Lung (tissue), 12 donors: ENCODE results near the gene PFDN2. TPM values are rescaled to one million over a fixed set of nuclear protein-coding genes. Genes with fewer than 3 reads are reported as not detected.

ENCODE experiments used
- ATAC-seq: fragments of 200-7000 bp; cut with Tn5 transposase; one replicate; pipeline ENCODE4 v1.9.1; 2020; ENCODE audit warnings: moderate number of reproducible peaks; ENCODE audit not compliant: insufficient read depth, low FRiP score
- DNase-seq, 3 donors: peaks; one replicate each; pipeline ENCODE4 v3.0.0-alpha.2; 2013 to 2017
- H3K27ac ChIP-seq, 2 donors: one replicate each; pipeline ENCODE4 v1.5.1; 2013; ENCODE audit warnings: mild to moderate bottlenecking in 2 of 2, moderate library complexity in 2 of 2, control low read depth in 1 of 2, inconsistent platforms in 1 of 2, low read depth in 1 of 2, low read length in 1 of 2
- H3K27me3 ChIP-seq, 3 donors: one replicate each; pipeline ENCODE4 v1.5.1; 2013; ENCODE audit warnings: low read length in 2 of 3; ENCODE audit not compliant: control insufficient read depth in 3 of 3, insufficient read depth in 3 of 3
- H3K36me3 ChIP-seq, 4 donors: one replicate each; pipeline ENCODE4 v1.5.1; 2013; ENCODE audit warnings: low read length in 4 of 4, mild to moderate bottlenecking in 1 of 4, moderate library complexity in 1 of 4; ENCODE audit not compliant: control insufficient read depth in 4 of 4, insufficient read depth in 4 of 4
- H3K4me1 ChIP-seq, 5 donors: one replicate each; pipeline ENCODE4 v1.5.1; 2013; ENCODE audit warnings: low read length in 5 of 5, mild to moderate bottlenecking in 2 of 5, moderate library complexity in 1 of 5; ENCODE audit not compliant: control insufficient read depth in 5 of 5, insufficient read depth in 5 of 5
- H3K4me3 ChIP-seq: one replicate; pipeline ENCODE4 v1.5.1; 2013; ENCODE audit warnings: mild to moderate bottlenecking, control low read depth, moderate library complexity
- H3K9ac ChIP-seq, 2 donors: one replicate each; pipeline ENCODE4 v1.5.1; 2013; ENCODE audit warnings: low read length in 2 of 2, control low read depth in 1 of 2; ENCODE audit not compliant: insufficient read depth in 1 of 2
- H3K9me3 ChIP-seq, 4 donors: one replicate each; pipeline ENCODE4 v1.5.1; 2013; ENCODE audit warnings: low read length in 3 of 4, mild to moderate bottlenecking in 1 of 4, moderate library complexity in 1 of 4; ENCODE audit not compliant: control insufficient read depth in 4 of 4, insufficient read depth in 3 of 4
- WGBS, 2 donors: extraction: QIAGEN DNeasy Blood & Tissue Kit; methylation state at CpG; one replicate each; pipeline ENCODE4 v1.1.7; 2013; 5-methylcytosine and 5-hydroxymethylcytosine counted together
- polyA plus RNA-seq, 2 donors: library from polyadenylated mRNA; stranded (reverse); fragments of 200-250 nt; gene quantifications; one replicate each; pipeline ENCODE4 v1.2.1, GENCODE V29; 2013
- total RNA-seq, 2 donors: library from RNA; depleted of rRNA in 1 of 2; stranded (reverse); fragments of >200 nt in 1 of 2; gene quantifications; one replicate each; pipeline ENCODE4 v1.2.1, GENCODE V29; 2014 to 2021
- TF ChIP-seq, protein P1 (sequence below): IDR thresholded peaks from 2 replicates; pipeline ENCODE4 v1.5.1; 2012; ENCODE audit warnings: mild to moderate bottlenecking; ENCODE audit errors: control extremely low read depth, extremely low read depth
- donor health status: control.
- donor health status: control.
- donor health status: Bipolar disorder and iron deficiency.
- donor health status: healthy.
- donor health status: DM: yes; HTN: yes; CAD: no.

Gene PFDN2
- total and polyA plus RNA-seq, 4 donors = 21.5 to 324 (median 93.5) TPM

DNA sequence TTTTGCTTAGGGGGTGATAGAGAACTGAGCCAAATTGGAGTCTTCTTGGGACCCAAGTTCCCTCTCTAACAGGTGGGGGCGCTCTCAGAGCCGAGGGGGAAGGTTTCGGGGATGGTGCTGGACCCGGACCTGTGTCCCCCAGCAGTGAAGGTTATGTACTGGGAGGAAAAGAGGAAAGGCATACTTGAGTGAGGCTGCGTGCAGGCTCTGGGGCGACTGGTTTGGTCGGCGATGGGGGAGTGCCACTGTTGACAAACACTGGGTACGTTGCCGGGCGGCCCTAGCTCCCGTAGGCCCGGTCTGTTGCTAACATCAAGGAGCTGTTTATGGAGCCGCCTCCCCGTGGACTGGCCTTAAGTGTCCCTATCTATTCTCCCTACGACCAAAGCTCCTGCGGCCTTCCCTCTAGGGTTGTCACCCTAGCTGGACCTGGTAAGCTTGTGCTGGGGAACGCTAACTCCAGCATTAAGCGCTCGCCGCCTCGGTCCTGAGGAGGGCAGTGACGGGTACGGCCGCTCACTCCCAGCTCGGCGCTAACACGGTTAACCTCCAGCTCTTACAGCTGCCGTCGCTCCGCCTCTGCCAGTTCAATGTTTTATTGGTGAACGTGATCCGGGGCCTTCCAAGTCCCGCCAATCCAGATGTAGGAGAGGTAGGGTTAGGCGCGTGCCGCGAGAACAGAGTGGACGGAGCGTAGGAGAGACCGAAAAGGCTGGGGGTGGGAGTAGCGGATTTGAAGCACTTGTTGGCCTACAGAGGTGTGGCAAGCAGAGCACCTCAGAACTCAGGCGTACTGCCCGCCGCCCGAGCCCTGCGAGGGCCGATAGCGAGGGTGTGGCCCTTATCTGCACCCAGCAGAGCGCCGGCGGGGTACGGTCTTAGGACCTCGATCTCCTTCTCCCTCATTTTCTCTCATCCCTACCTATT, 48.2 kb upstream of the PFDN2 start, which contains the start of gene PPOX:
Gene PPOX (plus strand): TSS at position 685 of the 927 bp plus-strand sequence. CDS start 422 bp downstream, outside the sequence.
- Histone ChIP-seq H3K9me3 (no peaks in the 10 kb centered on the region), H3K27ac (peak within 1 kb of the TSS; percentile 86 to 94), H3K4me1 (peaks cover 0 to 17% (median 6%) of the 10 kb centered on the region in 5 donors), H3K27me3 (no peaks in the 10 kb centered on the region), H3K36me3 (peaks cover 0 to 25% (median 15%) of the 10 kb centered on the region in 4 donors), H3K9ac (peak within 1 kb of the TSS; percentile 83 to 91), H3K4me3 (peak within 1 kb of the TSS; percentile 66)
- TF ChIP-seq, protein P1, sequence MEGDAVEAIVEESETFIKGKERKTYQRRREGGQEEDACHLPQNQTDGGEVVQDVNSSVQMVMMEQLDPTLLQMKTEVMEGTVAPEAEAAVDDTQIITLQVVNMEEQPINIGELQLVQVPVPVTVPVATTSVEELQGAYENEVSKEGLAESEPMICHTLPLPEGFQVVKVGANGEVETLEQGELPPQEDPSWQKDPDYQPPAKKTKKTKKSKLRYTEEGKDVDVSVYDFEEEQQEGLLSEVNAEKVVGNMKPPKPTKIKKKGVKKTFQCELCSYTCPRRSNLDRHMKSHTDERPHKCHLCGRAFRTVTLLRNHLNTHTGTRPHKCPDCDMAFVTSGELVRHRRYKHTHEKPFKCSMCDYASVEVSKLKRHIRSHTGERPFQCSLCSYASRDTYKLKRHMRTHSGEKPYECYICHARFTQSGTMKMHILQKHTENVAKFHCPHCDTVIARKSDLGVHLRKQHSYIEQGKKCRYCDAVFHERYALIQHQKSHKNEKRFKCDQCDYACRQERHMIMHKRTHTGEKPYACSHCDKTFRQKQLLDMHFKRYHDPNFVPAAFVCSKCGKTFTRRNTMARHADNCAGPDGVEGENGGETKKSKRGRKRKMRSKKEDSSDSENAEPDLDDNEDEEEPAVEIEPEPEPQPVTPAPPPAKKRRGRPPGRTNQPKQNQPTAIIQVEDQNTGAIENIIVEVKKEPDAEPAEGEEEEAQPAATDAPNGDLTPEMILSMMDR = peak; percentile 14
- 1% methylated on average over 49 to 54 of the region's 54 CpGs for WGBS, 2 donors
- DNase-seq (peak; percentile 97 to 99 (median 98)), ATAC-seq (peak; percentile 97)

DNA sequence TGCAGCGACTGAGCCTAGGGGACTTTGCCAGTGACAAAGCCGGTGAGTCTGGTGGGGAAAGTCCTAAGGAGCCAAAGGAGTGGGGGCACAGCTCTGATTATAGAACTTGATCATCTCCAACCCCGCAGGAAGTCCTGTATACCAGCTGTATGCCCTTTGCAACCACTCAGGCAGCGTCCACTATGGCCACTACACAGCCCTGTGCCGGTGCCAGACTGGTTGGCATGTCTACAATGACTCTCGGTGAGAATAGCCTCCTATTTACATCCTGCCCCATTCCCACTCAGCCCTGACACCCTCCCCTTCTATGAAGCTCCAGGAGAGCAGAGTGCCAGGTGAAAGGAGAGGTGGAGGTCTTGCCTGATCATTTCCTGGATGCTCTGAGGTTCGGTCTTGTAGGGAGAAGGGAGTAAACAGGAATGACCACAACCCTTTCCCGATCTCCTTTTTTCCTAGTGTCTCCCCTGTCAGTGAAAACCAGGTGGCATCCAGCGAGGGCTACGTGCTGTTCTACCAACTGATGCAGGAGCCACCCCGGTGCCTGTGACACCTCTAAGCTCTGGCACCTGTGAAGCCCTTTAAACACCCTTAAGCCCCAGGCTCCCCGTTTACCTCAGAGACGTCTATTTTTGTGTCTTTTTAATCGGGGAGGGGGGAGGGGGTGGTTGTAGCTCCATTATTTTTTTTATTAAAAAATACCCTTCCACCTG, 47.2 kb upstream of the PFDN2 start:
- DNase-seq (no peak), ATAC-seq (no peak)
- Histone ChIP-seq H3K27ac (peak overlapping the region; percentile 86 to 94), H3K36me3 (peaks cover 0 to 25% (median 11%) of the 10 kb centered on the region in 4 donors), H3K9me3 (no peaks in the 10 kb centered on the region), H3K4me3 (no peak overlapping the region), H3K9ac (peak overlapping the region in 1 of 2 donors; percentile 67), H3K27me3 (no peaks in the 10 kb centered on the region), H3K4me1 (peaks cover 0 to 25% (median 10%) of the 10 kb centered on the region in 5 donors)
- TF ChIP-seq, protein P1 = no peak
- 66 to 73% methylated on average over 14 of the region's 14 CpGs for WGBS, 2 donors

DNA sequence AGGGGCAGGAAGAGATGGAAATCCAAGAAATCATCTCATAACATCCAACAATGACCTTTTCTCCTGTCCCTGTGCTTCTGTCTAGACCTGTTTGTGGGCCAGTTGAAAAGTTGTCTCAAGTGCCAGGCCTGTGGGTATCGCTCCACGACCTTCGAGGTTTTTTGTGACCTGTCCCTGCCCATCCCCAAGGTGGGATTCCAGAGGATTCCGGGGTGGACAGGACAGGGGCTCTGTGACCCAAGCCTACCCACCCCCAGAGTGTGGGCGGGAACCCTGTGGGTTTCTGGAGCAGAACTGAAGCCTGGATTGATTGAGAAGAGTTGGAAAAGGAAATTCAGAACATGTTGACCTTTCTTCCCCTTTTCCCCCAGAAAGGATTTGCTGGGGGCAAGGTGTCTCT, 46.0 kb upstream of the PFDN2 start:
- Histone ChIP-seq H3K27me3 (no peaks in the 10 kb centered on the region), H3K4me3 (no peak overlapping the region), H3K9me3 (no peaks in the 10 kb centered on the region), H3K36me3 (peaks cover 0 to 19% (median 9%) of the 10 kb centered on the region in 4 donors), H3K4me1 (peaks cover 0 to 31% (median 11%) of the 10 kb centered on the region in 5 donors), H3K9ac (no peak overlapping the region), H3K27ac (no peak overlapping the region)
- 91 to 93% methylated on average over 5 of the region's 5 CpGs for whole genome bisulfite sequencing, 2 donors
- no peak for ATAC-seq
- TF ChIP-seq, protein P1 = no peak
- DNase-seq = no peak
